ENCODE results near the gene AGAP3.

The AGAP3 gene

GRCh38 chr7:151088019-151088855, 2.0 kb downstream of the AGAP3 start:
- DNase-seq = peak; percentile 48

DNA sequence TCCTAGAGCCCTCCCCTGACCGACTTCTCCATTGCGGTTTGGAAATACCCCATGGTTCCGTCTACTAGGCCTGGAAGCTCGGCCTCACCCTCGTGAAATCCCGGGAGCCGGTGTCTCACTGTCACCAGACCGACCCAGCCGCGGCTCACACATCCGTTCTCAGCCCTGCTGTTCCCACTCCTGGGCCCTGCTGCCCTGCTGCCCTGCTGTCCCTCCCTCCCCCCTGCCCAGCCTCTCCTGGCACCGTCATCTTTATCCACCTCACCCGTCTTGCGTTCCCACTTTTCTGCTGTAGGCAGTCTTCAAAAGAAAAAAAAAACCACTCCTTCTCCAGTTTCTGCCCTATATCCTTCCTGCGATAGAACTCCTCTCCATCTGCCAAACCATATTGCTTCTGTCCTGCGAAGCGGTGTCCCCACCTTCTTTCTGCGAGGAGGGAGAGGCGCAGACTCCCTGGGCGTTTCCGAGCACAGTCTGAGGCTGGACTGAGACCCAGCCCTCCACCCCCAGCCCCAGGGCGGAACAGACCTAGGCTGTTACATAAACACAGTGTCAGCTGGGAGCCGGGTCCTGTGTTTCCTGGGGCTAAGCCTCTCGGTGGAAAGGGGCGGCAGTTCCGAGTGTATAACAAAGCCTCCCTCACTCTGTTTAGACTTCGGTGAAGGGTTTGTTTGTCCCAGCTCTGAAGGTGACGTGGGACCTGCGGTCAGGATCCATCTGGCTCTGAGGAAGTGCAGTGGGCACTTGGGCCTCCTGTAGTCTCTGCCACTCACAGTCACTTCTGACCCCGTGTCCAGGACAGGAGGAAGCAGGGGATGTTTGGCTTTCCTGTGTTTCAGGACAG, 2.8 kb downstream of the AGAP3 start:
- peak; percentile 46 for DNase-seq

GRCh38 chr7:151089893-151090730, 3.8 kb downstream of the AGAP3 start:
- DNase-seq = no peak

DNA sequence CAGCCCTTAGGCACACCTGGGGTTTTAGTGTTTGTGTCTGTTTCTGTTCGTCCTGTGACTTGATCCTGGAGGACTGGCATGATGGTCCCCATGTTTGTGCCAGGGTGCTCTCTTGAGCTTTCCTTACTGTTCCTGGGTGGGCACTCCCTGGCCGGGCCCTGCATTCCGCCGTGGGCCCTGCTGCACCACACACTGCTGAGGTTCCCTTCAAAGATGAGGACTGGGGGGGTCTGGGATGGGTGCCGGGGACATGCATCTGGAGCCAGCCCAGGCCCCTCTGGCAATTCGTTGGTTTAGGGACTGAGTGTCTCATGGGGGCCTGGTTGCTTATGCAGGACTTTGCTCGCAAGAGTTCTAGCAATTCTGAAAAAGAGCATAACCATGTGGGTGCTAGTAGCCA, 4.7 kb downstream of the AGAP3 start:
- DNase-seq = no peak

GRCh38 chr7:151091431-151091830, 5.2 kb downstream of the AGAP3 start:
- DNase-seq = no peak

DNA sequence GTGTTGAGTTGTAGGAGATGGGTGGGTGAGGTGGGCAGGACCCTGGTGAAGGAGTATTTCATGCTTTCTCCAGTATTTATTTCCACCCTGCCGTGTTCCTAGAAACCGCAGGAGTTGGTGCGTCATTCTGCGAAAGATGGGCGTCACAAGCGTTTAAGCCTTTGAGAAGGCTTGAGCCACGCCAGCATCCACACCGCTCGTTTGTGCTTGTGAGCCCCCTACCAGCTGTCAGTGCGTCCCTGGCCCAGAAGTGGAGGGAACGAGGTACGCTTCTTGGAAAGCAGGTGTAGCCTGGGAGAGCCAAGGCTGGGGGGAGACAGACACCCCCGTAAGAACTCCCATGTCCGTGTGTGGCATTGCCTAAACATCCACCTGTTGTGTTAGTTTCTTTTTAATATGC, 5.7 kb downstream of the AGAP3 start:
- DNase-seq = no peak

DNA sequence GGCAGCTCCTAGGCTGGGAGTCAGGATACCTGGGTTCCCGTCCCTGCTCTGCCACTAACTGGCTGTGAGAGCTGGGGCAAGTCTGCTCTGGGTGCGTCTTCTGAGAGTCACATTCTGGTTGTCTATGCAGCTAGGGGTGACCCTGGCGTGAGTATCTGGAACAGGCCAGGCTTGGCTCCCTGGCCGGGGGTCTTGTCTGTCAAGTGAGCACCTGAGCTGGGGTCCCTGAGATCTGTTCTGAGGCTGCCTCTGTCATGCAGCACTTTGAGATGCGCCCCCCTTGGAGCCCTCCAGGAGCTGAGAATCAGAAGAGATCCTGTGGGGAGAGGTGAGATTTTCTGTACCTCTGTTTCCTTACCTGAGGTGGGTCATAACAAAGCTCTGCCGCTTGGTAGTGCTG, 7.5 kb downstream of the AGAP3 start:
- DNase-seq = no peak

DNA sequence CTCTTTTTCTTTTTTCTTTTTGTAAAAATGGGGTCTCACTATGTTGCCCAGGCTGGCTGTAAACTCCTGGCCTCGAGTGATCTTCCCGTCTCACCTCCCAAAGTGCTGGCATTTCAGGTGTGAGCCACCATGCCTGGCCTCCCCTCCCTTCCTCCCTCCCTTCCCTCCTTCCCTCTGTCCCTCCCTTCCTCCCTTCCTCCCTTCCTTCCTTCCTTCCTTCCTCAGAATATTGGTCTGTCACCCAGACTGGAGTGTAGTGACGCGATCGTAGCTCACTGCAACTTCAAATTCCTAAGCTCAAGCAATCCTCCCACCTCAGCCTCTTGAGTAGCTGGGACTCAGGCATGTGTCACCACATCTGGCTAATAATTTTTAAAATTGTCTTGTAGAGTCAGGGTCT, 8.4 kb downstream of the AGAP3 start:
- no peak for DNase-seq

GRCh38 chr7:151095123-151095797, 9.0 kb downstream of the AGAP3 start:
- no peak for DNase-seq

DNA sequence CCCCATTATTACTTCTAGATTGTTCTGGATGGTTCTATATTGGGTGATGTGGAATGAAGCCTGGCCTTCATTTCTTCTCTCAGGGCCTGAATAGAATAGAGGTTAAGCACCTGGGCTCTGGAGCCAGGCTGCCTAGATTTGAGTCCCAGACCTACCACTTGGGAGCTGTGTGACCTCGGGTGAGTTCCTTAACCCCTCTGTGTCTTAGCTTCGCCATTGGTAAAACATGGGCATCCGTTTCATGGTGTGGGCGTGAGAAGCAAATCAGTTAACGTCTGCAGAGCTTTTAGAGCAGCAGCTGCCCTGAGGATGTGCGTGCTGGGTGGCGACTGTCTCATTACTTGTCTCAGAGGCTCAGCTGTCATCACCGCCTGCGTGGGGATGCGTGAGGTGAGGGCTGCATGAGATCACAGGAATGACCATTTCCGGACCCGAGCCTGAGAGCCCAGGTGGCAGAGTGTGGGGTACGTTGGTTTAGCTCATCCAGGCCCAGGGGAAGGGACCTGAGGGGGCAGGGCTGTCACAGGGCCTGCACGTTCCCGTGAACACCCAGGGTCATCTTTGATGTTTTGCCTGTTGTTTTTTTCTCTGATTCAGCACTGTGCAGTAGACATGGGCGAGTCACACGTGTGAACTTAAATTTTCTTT, 9.7 kb downstream of the AGAP3 start:
- peak; percentile 35 for DNase-seq

GRCh38 chr7:151099486-151100211, 13.4 kb downstream of the AGAP3 start:
- no peak for DNase-seq

DNA sequence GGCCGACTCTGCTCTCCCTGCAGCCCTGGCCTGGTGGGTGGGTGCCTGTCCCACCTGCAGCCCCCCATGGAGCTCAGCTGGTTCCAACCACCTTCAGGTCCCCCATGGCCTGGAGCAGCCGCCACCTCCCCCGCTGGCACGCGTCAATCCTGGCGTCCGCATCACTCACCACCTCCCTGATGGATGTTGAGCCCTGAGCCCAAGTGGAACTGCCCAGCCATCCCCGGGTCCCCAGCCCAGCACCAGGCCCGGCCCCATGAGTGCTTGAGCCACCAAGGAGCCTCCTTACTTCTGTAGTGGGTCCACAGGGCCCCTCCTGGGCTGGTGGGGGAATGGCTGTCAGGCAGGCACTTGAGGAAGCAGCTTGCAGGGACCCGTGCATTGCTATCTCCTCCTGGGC, 14.6 kb downstream of the AGAP3 start:
- DNase-seq = no peak

DNA sequence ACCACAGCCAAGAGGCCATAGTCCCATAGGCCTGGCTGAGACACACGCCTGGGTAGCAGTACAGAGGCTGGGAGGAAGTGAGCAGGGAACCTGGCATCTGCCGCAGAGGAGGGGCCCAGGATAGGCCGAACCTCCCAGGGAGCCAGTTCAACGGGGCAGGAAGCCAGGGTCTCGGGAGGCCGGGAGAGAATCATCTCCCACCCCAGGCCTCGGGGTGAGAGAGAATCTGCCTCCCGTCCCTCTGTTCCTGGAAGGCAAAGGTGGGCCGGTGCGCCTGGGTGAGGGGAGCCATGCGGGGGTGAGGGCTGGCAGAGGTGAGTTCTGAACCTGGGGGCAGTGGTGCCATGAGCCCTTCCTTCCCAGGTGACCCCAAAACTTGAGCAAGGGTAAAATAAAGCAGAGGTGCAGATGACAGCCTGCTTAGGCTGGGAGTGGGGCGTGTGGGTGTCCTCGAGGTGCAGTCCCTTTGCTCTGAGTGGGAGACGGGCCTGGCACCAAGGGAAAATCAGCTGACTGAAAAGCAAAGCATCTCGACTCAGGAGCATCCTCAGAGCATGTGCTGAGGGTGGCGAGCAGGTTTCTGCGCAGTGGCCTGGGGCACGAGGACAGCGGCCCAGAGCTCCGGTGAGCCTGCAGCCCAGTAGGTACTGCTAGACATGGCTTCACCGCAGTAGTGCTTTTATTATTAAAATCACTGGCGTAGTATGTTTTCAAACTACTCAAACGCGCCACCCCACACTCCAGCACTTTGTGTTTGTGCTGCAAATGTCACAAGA, 15.5 kb downstream of the AGAP3 start:
- DNase-seq = no peak

- no peak for DNase-seq
These were observed 16.7 kb downstream of the AGAP3 start for GRCh38 chr7:151102991-151103390.

DNA sequence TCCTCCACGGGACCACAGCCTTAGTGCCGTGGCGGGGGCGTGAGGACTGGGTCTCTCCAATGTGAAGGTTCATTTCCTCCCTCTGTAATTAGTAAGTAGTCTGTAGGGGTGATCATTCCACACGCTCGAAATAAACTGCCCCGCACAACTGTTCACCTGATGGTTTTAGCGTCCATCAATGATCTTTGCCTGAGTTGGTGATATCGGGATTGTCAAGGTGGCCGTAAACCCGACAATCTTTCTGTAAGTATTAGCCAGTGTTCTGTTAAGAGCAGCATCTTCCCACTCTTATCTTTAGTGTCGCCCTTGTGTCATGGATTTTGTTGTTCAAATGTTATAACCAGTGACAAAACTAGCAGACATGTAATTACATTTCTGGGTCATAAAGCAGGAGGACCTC, 17.7 kb downstream of the AGAP3 start:
- DNase-seq = no peak

DNA sequence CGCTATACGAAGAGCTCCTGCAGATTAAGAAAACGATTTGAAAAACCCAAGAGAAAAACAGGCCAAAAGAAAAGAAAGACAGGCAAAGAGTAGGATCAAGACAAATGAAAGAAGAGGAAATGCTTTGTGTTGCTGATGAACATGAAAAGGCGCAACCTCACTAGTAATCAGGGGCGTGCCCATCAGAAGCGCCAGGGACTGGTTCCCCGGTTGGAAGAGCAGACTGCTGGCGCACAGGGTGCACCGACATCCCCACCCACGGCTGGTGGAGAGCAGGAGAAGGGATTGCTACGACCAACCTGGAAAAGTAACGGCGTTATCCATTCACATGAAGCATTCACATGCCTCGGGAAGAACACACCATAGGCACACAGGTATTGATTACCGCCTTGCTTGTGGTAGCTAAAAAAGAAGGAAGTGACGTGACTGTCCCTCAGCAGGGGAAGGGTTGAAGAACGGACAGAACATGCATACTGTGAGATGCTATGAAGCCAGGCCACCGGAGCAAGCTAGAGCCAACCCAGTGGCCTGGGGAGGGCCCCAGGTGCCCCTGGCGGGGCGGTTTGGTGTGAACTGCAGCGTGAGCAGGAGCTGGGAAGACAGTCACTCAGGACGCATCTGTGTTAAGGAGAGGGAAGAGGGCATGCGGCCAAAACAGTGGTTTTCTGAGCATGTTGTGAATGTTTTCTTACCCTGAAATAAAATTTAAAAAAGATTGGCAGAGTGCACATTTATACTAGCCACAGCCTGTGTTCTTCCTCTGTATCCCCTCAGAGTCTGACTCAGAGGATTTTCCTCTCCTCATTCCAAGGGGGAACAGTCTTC, 18.3 kb downstream of the AGAP3 start:
- peak; percentile 94 for DNase-seq

- no peak for DNase-seq
These were observed 21.6 kb downstream of the AGAP3 start for GRCh38 chr7:151107882-151108281.

GRCh38 chr7:151109094-151110048, 23.1 kb downstream of the AGAP3 start:
- DNase-seq = peak; percentile 68

Data from fibroblast of skin of back (primary cell).